Left colon (tissue), 2 donors: ENCODE results near the gene CSPG4. TPM values are rescaled to one million over a fixed set of nuclear protein-coding genes. Genes with fewer than 3 reads are reported as not detected.
"Not testable (repeated sequence)": the region's sequence is repeated elsewhere in the genome, so short reads cannot be mapped to it uniquely, and the experiment has no call there.

Experiments used
- ATAC-seq: fragments of 200-7000 bp; cut with Tn5 transposase; one replicate; pipeline ENCODE4 v1.9.1; 2020; ENCODE audit warnings: mild to moderate bottlenecking, moderate library complexity
- DNase-seq, 2 donors: peaks; one replicate each; pipeline ENCODE4 v3.0.0-alpha.2; 2020
- intact Hi-C, 2 donors: fragments of 100-400 bp; cut with DNase I in 1 of 2; cut with micrococcal nuclease in 1 of 2; formaldehyde crosslinking; loops; one replicate each; pipeline versions ENCODE4 v1.11.2 to v1.14.0; 2022; cut with DNase I, micrococcal nuclease
- total RNA-seq, 2 donors: library from RNA; stranded (reverse); fragmentation: NEBNext Ultra II Directional; extraction: Animal tissue kit (Norgen Biotek cat#: 25700); gene quantifications; one replicate each; pipeline ENCODE4 v1.2.1, GENCODE V29; 2021
- donor health status: DM: no; HTN: no; CAD: no.
- donor health status: DM: yes; HTN: yes; CAD: no.

The CSPG4 gene
- total RNA-seq, 2 donors from 2014 or later, result 2.1 to 12.2 TPM

DNA sequence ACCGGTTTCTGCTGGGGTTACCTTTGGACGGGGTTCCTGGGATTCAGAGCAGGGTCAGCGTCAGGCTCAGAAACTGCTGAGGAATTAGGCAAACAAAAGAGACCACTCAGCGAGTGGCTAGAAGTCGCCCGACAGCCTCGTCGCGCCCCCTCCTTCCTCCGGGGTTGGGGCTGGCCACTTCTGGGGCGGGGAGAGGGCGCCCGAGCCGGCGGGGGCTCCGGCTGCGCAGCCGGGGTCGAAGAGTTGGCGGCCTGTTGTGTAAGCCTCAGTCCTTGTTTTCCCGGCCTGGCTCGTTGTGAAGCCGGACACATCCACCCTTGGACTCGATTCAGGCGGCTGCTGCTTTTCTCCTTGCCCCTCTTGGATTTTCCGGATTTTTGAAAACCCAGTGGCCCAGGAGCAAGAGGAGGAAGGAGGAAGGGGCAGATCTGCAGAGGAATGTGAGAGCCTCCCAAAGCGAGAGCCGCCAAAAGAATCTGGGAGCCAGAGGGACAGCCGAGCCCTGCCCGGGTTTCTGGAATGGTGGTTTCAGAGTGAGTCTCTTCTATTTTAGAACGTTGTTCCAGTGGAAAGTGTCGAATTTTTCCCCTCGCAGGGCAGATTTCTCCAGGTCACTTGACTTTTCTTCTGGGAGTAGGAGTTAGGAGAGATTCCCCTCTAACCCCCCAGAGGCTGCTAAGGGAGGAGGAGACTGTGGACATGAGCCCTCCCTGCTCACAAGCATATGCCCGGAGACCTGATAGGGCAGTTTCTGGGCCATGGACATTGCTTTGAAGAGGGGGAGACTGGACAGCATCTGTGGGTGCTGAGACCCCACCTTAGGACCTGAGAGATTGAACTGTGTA lies 64.3 kb downstream of the CSPG4 start:
- peak; percentile 31 for ATAC-seq
- intact Hi-C loops, result no loop called here
- peak in 1 of 2 donors; percentile 57 for DNase-seq

DNA sequence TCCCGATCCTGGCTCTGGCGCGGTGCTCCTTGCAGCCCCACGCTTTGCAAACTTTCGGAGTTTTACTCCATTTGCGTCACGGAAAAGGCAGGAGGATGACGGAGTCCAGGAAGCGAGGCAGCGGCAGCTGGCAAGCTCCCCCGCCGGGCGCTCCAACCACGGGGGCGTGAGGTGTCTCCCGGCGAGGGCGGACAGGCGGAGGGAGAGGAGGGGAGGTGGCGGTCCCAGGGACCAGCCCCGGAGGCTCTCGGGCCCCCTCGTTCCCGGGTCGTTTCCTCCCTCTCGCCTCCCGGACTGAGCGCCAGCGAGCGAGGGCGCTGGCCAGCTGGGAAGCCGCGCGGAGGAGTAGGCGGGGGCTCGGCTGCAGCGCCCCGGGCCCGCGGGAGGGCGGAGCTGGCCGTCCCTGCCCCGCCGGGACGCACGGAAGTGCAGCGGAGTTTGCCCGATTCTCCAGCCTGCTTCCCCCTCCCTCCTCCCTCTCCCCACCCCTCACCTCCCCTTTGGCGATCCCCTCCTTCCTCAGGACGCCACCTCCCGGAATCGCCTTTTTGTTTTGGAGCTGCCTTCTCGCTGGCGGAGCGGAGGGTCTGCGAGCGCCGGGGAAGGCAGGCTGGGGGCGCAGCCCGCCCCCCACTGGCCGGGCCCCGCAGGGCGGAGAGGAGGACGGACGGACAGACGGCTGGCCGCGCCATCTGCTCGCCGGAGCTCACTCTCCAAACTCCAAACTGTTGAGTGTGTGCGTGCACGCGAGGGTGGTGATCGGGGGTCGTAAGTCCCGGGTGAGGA lies 65.1 kb downstream of the CSPG4 start, which contains the start of gene SNX33:
SNX33 (plus strand) TSS at position 543 of the 786 bp plus-strand sequence. CDS start 1,191 bp downstream, outside the sequence.
- ATAC-seq (peak; percentile 87), DNase-seq (peak; percentile 82 to 86)
- intact Hi-C loops, result no loop called here

DNA sequence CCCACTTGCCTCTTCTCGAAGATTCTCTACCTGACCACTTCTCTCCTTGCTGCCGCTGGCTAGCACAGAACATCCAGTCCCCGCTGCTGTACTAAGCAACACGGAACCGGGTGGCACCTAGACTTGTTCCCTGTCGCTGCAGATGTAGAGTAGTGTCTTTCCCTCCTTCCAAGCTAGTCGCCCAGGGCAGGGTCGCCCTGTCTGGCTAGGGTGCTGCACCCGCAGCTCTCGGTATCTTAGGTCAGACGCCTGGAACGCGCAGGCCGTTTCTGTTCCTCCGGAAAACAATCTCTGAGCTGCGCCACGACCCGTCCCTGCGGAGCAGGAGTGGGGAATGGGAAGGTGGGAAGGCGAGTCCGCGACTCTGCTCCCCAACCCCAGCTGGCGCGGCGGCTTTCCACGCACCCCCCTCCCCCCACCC lies 65.7 kb downstream of the CSPG4 start:
- peak; percentile 36 for ATAC-seq
- intact Hi-C loops, result no loop called here
- peak in 1 of 2 donors; percentile 64 for DNase-seq

DNA sequence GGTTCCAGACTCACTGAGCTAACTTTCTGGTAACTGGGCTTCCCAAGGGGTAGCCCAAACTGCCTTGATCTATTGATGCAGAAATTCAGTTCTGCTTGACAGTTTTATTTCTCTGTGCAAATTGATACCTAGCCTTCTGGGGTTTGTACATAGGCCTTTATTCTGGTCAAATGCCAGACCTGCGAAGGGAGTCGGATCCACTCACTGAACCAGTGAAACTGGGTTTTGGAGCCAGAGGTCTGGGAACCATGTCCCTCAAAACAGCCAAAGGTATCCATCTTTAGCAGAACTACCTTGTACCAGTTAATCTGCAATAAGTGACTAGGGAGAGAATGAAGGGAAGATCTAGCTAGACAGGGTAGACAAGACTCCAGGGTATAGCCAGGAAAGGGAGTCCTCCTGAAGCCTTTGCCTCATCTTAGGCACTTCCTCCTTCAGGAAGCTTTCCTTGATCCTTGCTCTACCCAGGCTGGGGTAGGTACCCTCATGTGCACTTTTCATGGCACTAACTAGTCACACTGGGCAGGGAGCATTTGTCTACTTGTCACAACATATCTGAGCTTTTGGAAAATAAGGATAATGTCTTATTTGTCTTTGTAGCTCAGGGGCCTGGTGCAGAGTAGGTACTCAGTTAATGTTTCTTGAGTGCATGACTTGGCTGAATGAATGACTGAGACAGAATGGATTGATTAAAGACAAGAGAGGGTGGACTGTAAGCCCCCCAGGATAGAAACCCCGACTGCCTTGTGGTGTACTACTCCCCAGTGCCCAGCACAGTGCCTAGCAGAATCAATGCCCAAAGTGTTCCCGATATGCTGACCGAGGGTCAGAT lies 66.3 kb downstream of the CSPG4 start:
- DNase-seq (no peak), ATAC-seq (no peak)
- intact Hi-C loops, result no loop called here

DNA sequence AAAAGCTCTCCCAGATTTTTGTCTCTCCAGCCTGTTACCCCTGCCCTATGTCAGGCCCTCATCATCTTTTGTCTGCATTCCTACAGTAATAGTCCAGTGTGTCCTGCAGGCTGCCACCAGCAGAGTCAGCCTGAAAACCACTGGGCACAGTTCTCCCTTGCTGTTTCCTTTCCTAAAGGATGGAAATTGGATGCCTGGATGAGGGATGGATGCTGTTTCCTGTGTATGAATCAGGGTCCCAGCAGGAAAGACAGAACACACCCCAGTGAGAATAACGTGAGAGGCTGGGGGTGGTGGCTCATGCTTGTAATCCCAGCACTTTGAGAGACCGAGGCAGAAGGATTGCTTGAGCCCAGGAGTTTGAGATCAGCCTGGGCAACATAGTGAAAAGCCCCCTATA lies 68.3 kb downstream of the CSPG4 start:
- DNase-seq (no peak), ATAC-seq (no peak)
- intact Hi-C loops, result no loop called here

- ATAC-seq (no peak), DNase-seq (no peak)
- intact Hi-C loops, result no loop called here
These were observed 71.0 kb downstream of the CSPG4 start for GRCh38 chr15:75641603-75642002.

DNA sequence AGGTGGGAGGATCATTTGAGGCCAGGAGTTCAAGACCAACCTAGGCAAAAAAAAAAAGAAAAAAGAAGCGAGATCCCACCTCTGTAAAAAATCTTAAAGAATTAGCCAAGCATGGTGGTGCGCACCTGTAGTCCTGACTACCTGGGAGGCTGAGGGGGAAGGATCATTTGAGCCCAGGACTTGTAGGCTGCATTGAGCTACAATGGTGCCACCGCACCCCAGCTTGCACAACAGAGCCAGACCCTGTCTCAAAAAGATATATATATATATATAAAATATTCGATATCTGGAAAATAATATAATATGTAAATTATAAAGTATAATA lies 71.5 kb downstream of the CSPG4 start:
- DNase-seq (no peak), ATAC-seq (no peak)
- intact Hi-C loops, result no loop called here

DNA sequence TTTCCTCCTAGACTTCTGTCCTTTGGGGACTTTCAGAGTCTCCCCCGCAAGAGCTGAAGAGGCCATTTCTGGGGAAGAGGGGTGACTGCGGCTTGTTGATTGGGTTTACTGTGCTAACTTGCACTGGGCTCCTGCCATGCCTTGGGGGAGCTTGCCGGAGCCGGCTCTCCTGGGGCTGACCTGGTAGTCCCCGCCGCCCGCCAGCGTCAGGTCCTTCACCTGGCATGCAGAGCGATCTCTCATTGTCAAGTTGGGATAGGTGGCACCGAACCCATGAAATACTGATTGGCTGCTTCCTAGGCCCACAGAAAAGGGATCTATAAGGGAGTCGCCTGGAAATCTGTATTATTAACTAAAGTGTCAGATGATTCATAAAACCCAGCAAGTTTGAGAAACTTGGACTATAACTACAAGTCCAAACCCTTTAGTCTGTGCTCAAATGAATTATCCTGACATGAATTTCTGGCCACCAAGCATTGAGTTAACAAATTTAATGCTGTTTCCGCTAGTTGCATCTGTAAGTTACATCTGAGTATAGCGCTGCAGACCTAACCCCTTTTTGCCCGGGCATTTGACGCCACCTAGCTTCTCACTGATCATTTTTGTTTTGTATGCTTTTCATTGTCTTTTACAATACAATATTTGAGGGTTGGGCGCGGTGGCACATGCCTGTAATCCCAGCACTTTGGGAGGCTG lies 72.0 kb downstream of the CSPG4 start:
- intact Hi-C loops, result no loop called here
- ATAC-seq (peak; percentile 25), DNase-seq (no peak)

GRCh38 chr15:75639709-75640482 lies 72.8 kb downstream of the CSPG4 start, which contains the start of gene IMP3:
TSS of gene IMP3 (minus strand) at chr15:75640224. CDS start at chr15:75640168, 56 bp downstream.
- intact Hi-C loops, result loop anchor here in 1 of 2 donors (10.0 kb wide), 1 partner anchor 275 kb away; the partner anchor contains the start of gene MAN2C1
- ATAC-seq, result peak; percentile 88

DNA sequence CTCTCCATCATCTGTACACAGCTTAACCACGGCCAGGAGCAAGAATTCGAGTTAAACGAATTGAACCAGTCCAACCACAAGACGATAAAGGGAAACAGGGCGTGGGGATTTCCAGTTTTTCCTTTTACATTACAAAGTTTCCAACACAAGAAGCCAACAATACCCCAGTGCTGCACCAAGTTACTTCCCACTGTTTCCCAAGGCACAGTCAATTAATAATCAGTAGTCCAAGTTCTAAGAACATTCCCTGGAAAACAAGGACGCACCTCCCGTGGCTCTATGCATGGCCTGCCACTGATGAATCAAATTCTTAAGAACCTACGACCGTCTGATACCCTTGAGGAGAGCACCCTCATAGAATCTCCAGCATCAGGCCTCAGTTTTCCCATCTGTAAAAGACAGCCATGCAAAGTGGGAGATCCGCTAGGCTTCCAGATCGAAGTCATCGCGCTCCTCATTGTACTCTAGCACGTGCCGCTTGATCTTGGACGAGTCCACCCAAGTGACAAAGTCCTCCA lies 73.4 kb downstream of the CSPG4 start:
- ATAC-seq (no peak), DNase-seq (no peak)
- intact Hi-C loops, result loop anchor here in 1 of 2 donors (10.0 kb wide), 1 partner anchor 274 kb away; the partner anchor contains the start of gene MAN2C1

More at GRCh38 chr15:75639709-75640482, 72.8 kb downstream of the CSPG4 start, which contains the start of gene IMP3:
- DNase-seq, result peak; percentile 94 to 96

- intact Hi-C loops, result loop anchor here in 1 of 2 donors (10.0 kb wide), 1 partner anchor 273 kb away; the partner anchor contains the start of gene MAN2C1
- ATAC-seq, result no peak
These were observed 75.2 kb downstream of the CSPG4 start for GRCh38 chr15:75637245-75638009.

GRCh38 chr15:75636026-75636425 lies 76.6 kb downstream of the CSPG4 start:
- intact Hi-C loops, result loop anchor here in 1 of 2 donors (10.0 kb wide), 1 partner anchor 271 kb away; the partner anchor contains the start of gene MAN2C1
- no peak for DNase-seq
- ATAC-seq, result no peak

More at GRCh38 chr15:75637245-75638009, 75.2 kb downstream of the CSPG4 start:
- DNase-seq, result no peak

GRCh38 chr15:75633922-75634321 lies 78.7 kb downstream of the CSPG4 start:
- not testable (repeated sequence) for ATAC-seq, DNase-seq
- intact Hi-C loops, result loop anchor here in 1 of 2 donors (5.0 to 10.0 kb wide), 2 partner anchors 43 to 269 kb away; partner anchors contain the start of gene MAN2C1

DNA sequence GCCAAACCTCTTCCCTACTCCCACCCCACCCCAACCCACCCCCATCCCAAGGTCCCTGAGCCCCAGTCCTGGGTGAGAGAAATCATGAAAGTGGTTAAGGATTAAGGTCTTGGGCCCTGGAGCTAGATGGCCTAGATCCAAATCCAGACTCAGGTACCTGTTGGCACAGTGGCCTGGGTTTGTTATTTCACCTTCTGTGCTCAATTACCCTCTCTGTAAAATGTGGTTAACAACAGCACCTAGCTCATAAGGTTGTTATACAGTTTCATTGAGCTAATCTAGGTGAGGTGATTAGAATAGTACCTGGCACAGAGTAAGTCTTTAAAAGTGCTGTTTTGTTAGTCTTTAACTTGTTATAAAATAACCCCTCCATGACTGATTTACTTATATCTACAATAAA lies 80.7 kb downstream of the CSPG4 start:
- intact Hi-C loops, result loop anchor here in 1 of 2 donors (5.0 to 10.0 kb wide), 2 partner anchors 45 to 267 kb away; partner anchors contain the start of gene MAN2C1
- ATAC-seq (peak; percentile 75), DNase-seq (no peak)

GRCh38 chr15:75625542-75626347 lies 86.9 kb downstream of the CSPG4 start, which contains the start of gene SNUPN:
TSS of gene SNUPN (minus strand) at chr15:75625725. CDS start at chr15:75621051, 4,674 bp downstream.
- DNase-seq (peak; percentile 97), ATAC-seq (peak; percentile 91)
- intact Hi-C loops, result no loop called here
